ENCODE measurements around the gene THG1L. TPM values are rescaled to one million over a fixed set of nuclear protein-coding genes. Genes with fewer than 3 reads are reported as not detected.

Gene THG1L
- total RNA-seq, 1 donor from 2014 or later = 10.7 TPM

GRCh38 chr5:157779221-157779620 is 48.0 kb downstream of the THG1L start:
- no peak overlapping the region for H3K4me3 ChIP-seq (ENCODE audit: low read depth, low read length)
- DNase-seq (ENCODE audit: low read depth) = no peak
- TF ChIP-seq CTCF (conservative IDR thresholded peaks at IDR 0.05; ENCODE audit: low read depth, low read length) = no peak

- TF ChIP-seq CTCF (conservative IDR thresholded peaks at IDR 0.05; ENCODE audit: low read depth, low read length) = no peak
- no peak for DNase-seq (ENCODE audit: low read depth)
- no peak overlapping the region for H3K4me3 ChIP-seq (ENCODE audit: low read depth, low read length)
These were observed 54.6 kb downstream of the THG1L start for GRCh38 chr5:157785801-157786200.

Other genes with a start within 250 kb of the THG1L start
- 19.3 and 45.8 TPM in 2 replicates for gene ADAM19, start 155.6 kb upstream of the THG1L start, total RNA-seq
- gene SOX30, start 79.0 kb upstream of the THG1L start, total RNA-seq = 0.23 TPM in 1 of 2 replicates, not detected in the other
- gene C5orf52, start 59.9 kb upstream of the THG1L start, total RNA-seq = not detected in 2 replicates
- gene LSM11, start 12.3 kb downstream of the THG1L start, total RNA-seq = 3.0 and 4.1 TPM in 2 replicates
- 39.2 and 55.1 TPM in 2 replicates for gene CLINT1, start 127.7 kb downstream of the THG1L start, total RNA-seq

Data from epithelial cell of proximal tubule (primary cell).